ENCODE measurements around the gene LRRFIP2. TPM values are rescaled to one million over a fixed set of nuclear protein-coding genes. Genes with fewer than 3 reads are reported as not detected.

LRRFIP2 gene
- total and polyA plus RNA-seq, 11 donors, result 67.7 to 161 (median 112) TPM

DNA sequence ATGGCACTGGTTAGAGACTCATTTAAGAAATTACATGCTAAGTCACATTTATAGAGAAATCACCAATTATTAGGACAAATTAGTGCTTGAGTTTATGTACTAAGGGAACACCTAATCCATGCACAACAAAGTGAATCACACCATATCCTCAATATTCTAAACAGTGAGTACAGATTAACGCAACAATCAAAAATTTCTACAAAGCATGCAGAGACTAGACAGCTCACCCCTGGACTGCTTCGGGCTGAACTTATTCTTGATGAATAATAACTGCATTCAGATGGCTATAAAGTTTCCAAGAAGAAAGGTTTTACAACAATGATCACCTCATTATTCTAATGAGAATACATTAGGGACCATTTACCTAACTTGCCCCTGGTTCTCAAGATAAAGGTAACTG, 66.5 kb downstream of the LRRFIP2 start:
- intact Hi-C loops (cut with DNase I), result no loop called here
- DNase-seq (no peak), ATAC-seq (no peak)
- Histone ChIP-seq H3K4me1 (peaks cover 0 to 14% (median 2%) of the 10 kb centered on the region in 12 donors), H3K27ac (no peak overlapping the region), H3K27me3 (no peaks in the 10 kb centered on the region), H3K4me3 (no peak overlapping the region), H3K36me3 (peaks cover 0 to 28% (median 5%) of the 10 kb centered on the region in 9 donors), H3K9me3 (no peaks in the 10 kb centered on the region)
- TF ChIP-seq POLR2A (IDR thresholded peaks at IDR 0.05), result no peak
- 97 to 98% (median 98%) methylated on average over 2 of the region's 2 CpGs for WGBS, 4 donors

DNA sequence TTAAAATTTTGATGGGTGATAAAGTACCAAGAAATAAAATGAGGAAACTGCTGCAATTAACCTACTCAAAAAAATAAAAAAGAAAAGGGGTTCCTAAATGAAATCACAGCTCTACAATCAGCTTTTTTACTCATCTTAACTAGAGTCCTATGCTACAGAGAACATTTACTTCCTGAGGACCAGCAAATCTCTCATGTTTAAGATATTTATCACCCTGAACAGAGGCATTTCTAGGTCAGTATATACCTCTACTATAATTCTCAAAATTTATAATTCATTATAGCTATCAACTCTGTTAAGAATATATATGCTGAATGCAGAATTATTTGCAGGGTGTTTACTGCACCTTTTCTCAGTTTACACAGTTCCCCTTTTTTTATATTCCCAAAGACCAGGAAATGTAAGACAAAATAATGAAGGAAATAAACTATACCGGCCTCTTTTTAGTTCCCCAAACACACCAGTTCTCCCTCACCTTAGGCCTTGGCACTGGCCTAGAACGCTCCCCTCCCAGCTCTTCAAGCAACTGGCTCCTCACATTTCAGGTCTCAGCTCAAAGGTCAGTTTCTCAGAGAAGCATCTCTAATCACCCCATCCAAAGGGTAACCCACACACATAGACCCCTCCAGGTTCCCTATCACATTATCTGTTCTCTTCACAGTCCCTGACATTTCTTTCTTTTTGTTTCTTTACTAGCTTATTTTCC, 71.1 kb downstream of the LRRFIP2 start:
- H3K4me1 ChIP-seq, result no peaks in the 10 kb centered on the region
- ATAC-seq, result no peak
- H3K27me3 ChIP-seq, result no peaks in the 10 kb centered on the region
- 69 to 82% (median 78%) methylated on average over 2 of the region's 2 CpGs for WGBS, 4 donors
- H3K27ac ChIP-seq, result peak overlapping the region in 1 of 12 donors; percentile 14
- no peaks in the 10 kb centered on the region for H3K9me3 ChIP-seq
- no peak overlapping the region for H3K4me3 ChIP-seq
- H3K36me3 ChIP-seq, result peaks cover 0 to 41% (median 5%) of the 10 kb centered on the region in 9 donors
- TF ChIP-seq POLR2A (IDR thresholded peaks at IDR 0.05), result no peak
- TF ChIP-seq, protein P1, sequence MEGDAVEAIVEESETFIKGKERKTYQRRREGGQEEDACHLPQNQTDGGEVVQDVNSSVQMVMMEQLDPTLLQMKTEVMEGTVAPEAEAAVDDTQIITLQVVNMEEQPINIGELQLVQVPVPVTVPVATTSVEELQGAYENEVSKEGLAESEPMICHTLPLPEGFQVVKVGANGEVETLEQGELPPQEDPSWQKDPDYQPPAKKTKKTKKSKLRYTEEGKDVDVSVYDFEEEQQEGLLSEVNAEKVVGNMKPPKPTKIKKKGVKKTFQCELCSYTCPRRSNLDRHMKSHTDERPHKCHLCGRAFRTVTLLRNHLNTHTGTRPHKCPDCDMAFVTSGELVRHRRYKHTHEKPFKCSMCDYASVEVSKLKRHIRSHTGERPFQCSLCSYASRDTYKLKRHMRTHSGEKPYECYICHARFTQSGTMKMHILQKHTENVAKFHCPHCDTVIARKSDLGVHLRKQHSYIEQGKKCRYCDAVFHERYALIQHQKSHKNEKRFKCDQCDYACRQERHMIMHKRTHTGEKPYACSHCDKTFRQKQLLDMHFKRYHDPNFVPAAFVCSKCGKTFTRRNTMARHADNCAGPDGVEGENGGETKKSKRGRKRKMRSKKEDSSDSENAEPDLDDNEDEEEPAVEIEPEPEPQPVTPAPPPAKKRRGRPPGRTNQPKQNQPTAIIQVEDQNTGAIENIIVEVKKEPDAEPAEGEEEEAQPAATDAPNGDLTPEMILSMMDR (IDR thresholded peaks at IDR 0.05), result no peak
- no peak for DNase-seq
- intact Hi-C loops (cut with DNase I), result no loop called here

DNA sequence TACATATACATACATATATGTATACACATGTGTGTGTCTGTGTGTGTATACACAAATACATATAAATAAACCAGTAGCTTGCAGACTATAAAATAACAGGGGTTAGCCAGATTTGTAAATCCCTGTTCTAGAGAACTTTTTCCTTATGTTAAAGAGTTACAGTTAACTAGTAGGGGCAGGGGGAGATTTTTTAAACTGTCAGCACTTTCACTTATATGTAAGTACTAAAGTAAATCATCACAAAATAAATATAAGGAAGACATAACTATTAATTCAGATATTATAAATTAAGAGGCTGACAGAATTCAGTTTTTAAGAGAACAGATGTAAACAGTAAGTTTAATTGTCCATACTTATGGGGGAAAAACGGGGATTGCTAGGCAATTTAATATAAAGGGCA, 74.0 kb downstream of the LRRFIP2 start:
- intact Hi-C loops (cut with DNase I), result no loop called here
- no peak for TF ChIP-seq POLR2A (IDR thresholded peaks at IDR 0.05)
- TF ChIP-seq, protein P1 (IDR thresholded peaks at IDR 0.05), result no peak
- no peak overlapping the region for H3K27ac ChIP-seq
- no peaks in the 10 kb centered on the region for H3K27me3 ChIP-seq
- H3K9me3 ChIP-seq, result no peaks in the 10 kb centered on the region
- no peak for ATAC-seq
- H3K36me3 ChIP-seq, result peaks cover 0 to 31% (median 3%) of the 10 kb centered on the region in 9 donors
- peaks cover 0 to 26% (median 16%) of the 10 kb centered on the region in 12 donors for H3K4me1 ChIP-seq
- WGBS, 4 donors, result 82 to 98% (median 95%) methylated on average over 1 of the region's 1 CpG
- DNase-seq, result no peak
- no peak overlapping the region for H3K4me3 ChIP-seq

GRCh38 chr3:37099469-37099868, 74.9 kb downstream of the LRRFIP2 start:
- H3K9me3 ChIP-seq, result no peaks in the 10 kb centered on the region
- no peak overlapping the region for H3K27ac ChIP-seq
- intact Hi-C loops (cut with DNase I), result loop anchor here in 3 of 10 donors (10.0 kb wide), 2 partner anchors 105 to 115 kb away; partner anchors contain the start of genes EPM2AIP1 (in 1 of the 3) and MLH1 (in 1 of the 3)
- TF ChIP-seq, protein P1 (IDR thresholded peaks at IDR 0.05), result no peak
- TF ChIP-seq POLR2A (IDR thresholded peaks at IDR 0.05), result no peak
- no peak overlapping the region for H3K4me3 ChIP-seq
- DNase-seq (no peak), ATAC-seq (no peak)
- H3K4me1 ChIP-seq, result peaks cover 0 to 29% (median 16%) of the 10 kb centered on the region in 12 donors
- H3K36me3 ChIP-seq, result peaks cover 0 to 30% (median 6%) of the 10 kb centered on the region in 9 donors
- H3K27me3 ChIP-seq, result no peaks in the 10 kb centered on the region

Data from heart left ventricle (tissue), 16 donors.